ENCODE measurements around the gene FAM241A. TPM values are rescaled to one million over a fixed set of nuclear protein-coding genes. Genes with fewer than 3 reads are reported as not detected.

FAM241A gene
- total and polyA plus RNA-seq, 4 donors, result 2.7 to 4.2 (median 2.9) TPM

- 63 to 75% methylated on average over 17 to 20 of the region's 20 CpGs for WGBS, 2 donors
- TF ChIP-seq, protein P1, sequence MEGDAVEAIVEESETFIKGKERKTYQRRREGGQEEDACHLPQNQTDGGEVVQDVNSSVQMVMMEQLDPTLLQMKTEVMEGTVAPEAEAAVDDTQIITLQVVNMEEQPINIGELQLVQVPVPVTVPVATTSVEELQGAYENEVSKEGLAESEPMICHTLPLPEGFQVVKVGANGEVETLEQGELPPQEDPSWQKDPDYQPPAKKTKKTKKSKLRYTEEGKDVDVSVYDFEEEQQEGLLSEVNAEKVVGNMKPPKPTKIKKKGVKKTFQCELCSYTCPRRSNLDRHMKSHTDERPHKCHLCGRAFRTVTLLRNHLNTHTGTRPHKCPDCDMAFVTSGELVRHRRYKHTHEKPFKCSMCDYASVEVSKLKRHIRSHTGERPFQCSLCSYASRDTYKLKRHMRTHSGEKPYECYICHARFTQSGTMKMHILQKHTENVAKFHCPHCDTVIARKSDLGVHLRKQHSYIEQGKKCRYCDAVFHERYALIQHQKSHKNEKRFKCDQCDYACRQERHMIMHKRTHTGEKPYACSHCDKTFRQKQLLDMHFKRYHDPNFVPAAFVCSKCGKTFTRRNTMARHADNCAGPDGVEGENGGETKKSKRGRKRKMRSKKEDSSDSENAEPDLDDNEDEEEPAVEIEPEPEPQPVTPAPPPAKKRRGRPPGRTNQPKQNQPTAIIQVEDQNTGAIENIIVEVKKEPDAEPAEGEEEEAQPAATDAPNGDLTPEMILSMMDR (IDR thresholded peaks at IDR 0.05; ENCODE audit: control extremely low read depth, extremely low read depth), result no peak
- Histone ChIP-seq H3K9ac (ENCODE audit: insufficient read depth in 1 of 2, low read length in 2 of 2) (no peak overlapping the region), H3K9me3 (ENCODE audit: control insufficient read depth in 4 of 4, insufficient read depth in 3 of 4, low read length in 3 of 4) (no peaks in the 10 kb centered on the region), H3K36me3 (ENCODE audit: control insufficient read depth in 4 of 4, insufficient read depth in 4 of 4, low read length in 4 of 4) (no peaks in the 10 kb centered on the region), H3K27me3 (ENCODE audit: control insufficient read depth in 3 of 3, insufficient read depth in 3 of 3, low read length in 2 of 3) (peaks cover 0 to 6% (median 5%) of the 10 kb centered on the region in 3 donors), H3K4me1 (ENCODE audit: control insufficient read depth in 5 of 5, insufficient read depth in 5 of 5, low read length in 5 of 5) (peaks cover 0 to 16% (median 0%) of the 10 kb centered on the region in 5 donors), H3K4me3 (no peak overlapping the region), H3K27ac (ENCODE audit: low read depth in 1 of 2, low read length in 1 of 2) (peak overlapping the region in 1 of 2 donors; percentile 97)
- no peak for DNase-seq
- ATAC-seq (ENCODE audit: insufficient read depth, low FRiP score), result no peak
Measured at GRCh38 chr4:112144546-112145325, 518 bp upstream of the FAM241A start.

GRCh38 chr4:112145790-112146501 lies 692 bp downstream of the FAM241A start:
- no peaks in the 10 kb centered on the region for H3K36me3 ChIP-seq (ENCODE audit: control insufficient read depth in 4 of 4, insufficient read depth in 4 of 4, low read length in 4 of 4)
- peak overlapping the region in 1 of 2 donors; percentile 30 for H3K9ac ChIP-seq (ENCODE audit: insufficient read depth in 1 of 2, low read length in 2 of 2)
- peak overlapping the region; percentile 97 to 99 for H3K27ac ChIP-seq (ENCODE audit: low read depth in 1 of 2, low read length in 1 of 2)
- WGBS, 2 donors, result 0 to 1% methylated on average over 38 to 53 of the region's 53 CpGs
- DNase-seq (peak; percentile 41 to 50 (median 47)), ATAC-seq (ENCODE audit: insufficient read depth, low FRiP score) (peak; percentile 27)
- peak overlapping the region; percentile 95 for H3K4me3 ChIP-seq
- no peaks in the 10 kb centered on the region for H3K9me3 ChIP-seq (ENCODE audit: control insufficient read depth in 4 of 4, insufficient read depth in 3 of 4, low read length in 3 of 4)
- TF ChIP-seq, protein P1 (IDR thresholded peaks at IDR 0.05; ENCODE audit: control extremely low read depth, extremely low read depth), result no peak
- H3K4me1 ChIP-seq (ENCODE audit: control insufficient read depth in 5 of 5, insufficient read depth in 5 of 5, low read length in 5 of 5), result peaks cover 0 to 16% (median 0%) of the 10 kb centered on the region in 5 donors
- H3K27me3 ChIP-seq (ENCODE audit: control insufficient read depth in 3 of 3, insufficient read depth in 3 of 3, low read length in 2 of 3), result peaks cover 0 to 6% (median 5%) of the 10 kb centered on the region in 3 donors

- DNase-seq, result no peak
- Histone ChIP-seq H3K36me3 (ENCODE audit: control insufficient read depth in 4 of 4, insufficient read depth in 4 of 4, low read length in 4 of 4) (no peaks in the 10 kb centered on the region), H3K4me1 (ENCODE audit: control insufficient read depth in 5 of 5, insufficient read depth in 5 of 5, low read length in 5 of 5) (peaks cover 0 to 16% (median 0%) of the 10 kb centered on the region in 5 donors), H3K27me3 (ENCODE audit: control insufficient read depth in 3 of 3, insufficient read depth in 3 of 3, low read length in 2 of 3) (peaks cover 0 to 6% (median 5%) of the 10 kb centered on the region in 3 donors), H3K27ac (ENCODE audit: low read depth in 1 of 2, low read length in 1 of 2) (no peak overlapping the region), H3K9ac (ENCODE audit: insufficient read depth in 1 of 2, low read length in 2 of 2) (no peak overlapping the region), H3K9me3 (ENCODE audit: control insufficient read depth in 4 of 4, insufficient read depth in 3 of 4, low read length in 3 of 4) (no peaks in the 10 kb centered on the region), H3K4me3 (no peak overlapping the region)
- TF ChIP-seq, protein P1 (IDR thresholded peaks at IDR 0.05; ENCODE audit: control extremely low read depth, extremely low read depth), result no peak
- 20 to 21% methylated on average over 2 of the region's 2 CpGs for WGBS, 2 donors
- no peak for ATAC-seq (ENCODE audit: insufficient read depth, low FRiP score)
Measured at GRCh38 chr4:112146502-112146813, 1.2 kb downstream of the FAM241A start.

Data from lung (tissue), 12 donors.